ENCODE measurements around the gene PNPLA7.

DNA sequence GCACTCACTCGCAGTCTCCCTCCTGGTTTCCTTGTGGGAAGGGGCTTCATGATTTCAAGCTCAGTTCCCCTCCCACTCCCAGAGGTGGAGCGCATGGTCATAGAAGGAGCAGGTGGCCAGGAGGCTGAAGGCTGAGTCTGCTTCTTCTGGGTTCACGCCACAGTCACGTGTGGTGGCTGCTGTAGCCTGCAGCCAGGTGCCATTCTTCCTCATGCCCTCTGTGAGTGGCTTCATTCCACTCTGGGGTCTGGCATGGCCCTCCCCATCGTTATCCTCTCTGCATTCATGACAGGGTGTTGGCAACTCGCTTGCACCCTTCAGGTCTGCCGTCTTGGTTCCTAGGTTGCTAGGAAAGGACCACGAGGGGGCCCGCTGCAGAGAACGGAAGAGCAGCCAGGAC is 5.0 kb upstream of the PNPLA7 start:
- TF ChIP-seq POLR2A (IDR thresholded peaks at IDR 0.05) = no peak
- TF ChIP-seq, protein P1, sequence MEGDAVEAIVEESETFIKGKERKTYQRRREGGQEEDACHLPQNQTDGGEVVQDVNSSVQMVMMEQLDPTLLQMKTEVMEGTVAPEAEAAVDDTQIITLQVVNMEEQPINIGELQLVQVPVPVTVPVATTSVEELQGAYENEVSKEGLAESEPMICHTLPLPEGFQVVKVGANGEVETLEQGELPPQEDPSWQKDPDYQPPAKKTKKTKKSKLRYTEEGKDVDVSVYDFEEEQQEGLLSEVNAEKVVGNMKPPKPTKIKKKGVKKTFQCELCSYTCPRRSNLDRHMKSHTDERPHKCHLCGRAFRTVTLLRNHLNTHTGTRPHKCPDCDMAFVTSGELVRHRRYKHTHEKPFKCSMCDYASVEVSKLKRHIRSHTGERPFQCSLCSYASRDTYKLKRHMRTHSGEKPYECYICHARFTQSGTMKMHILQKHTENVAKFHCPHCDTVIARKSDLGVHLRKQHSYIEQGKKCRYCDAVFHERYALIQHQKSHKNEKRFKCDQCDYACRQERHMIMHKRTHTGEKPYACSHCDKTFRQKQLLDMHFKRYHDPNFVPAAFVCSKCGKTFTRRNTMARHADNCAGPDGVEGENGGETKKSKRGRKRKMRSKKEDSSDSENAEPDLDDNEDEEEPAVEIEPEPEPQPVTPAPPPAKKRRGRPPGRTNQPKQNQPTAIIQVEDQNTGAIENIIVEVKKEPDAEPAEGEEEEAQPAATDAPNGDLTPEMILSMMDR (IDR thresholded peaks at IDR 0.05) = no peak

Measured in thyroid gland (tissue), 4 donors.